WTC11 (cell line): Measurements from ENCODE around the gene MCFD2.

Source experiments
- CREM ChIP-seq: sonication (generic); formaldehyde crosslinking; IDR thresholded peaks from 2 replicates; pipeline ENCODE4 v1.8.1; 2022; ENCODE audit warnings: mild to moderate bottlenecking, missing genetic modification reagents, moderate library complexity
- CTCF ChIP-seq: fragments of 200-600 bp; IDR thresholded peaks from 2 replicates; pipeline ENCODE4 v1.8.0; 2022; ENCODE audit warnings: antibody characterized with exemption
- TCF7 ChIP-seq: sonication (generic); formaldehyde crosslinking; IDR thresholded peaks from 2 replicates; pipeline ENCODE4 v1.8.0; 2022; ENCODE audit warnings: mild to moderate bottlenecking, low read depth, missing genetic modification reagents, moderate library complexity
- USF1 ChIP-seq: sonication (generic); formaldehyde crosslinking; IDR thresholded peaks from 2 replicates; pipeline ENCODE4 v1.8.0; 2022; ENCODE audit warnings: mild to moderate bottlenecking, missing genetic modification reagents
- ZNF138 ChIP-seq: sonication (generic); formaldehyde crosslinking; conservative IDR thresholded peaks from 2 replicates; pipeline ENCODE4 v1.8.1; 2022; ENCODE audit warnings: mild to moderate bottlenecking, moderate library complexity, missing genetic modification reagents
- ZNF317 ChIP-seq: sonication (generic); formaldehyde crosslinking; IDR thresholded peaks from 2 replicates; pipeline ENCODE4 v1.8.1; 2023; ENCODE audit warnings: low read depth, mild to moderate bottlenecking, moderate library complexity, missing genetic modification reagents, borderline replicate concordance

GRCh38 chr2:46909150-46909549 is 6.5 kb downstream of the MCFD2 start:
- TF ChIP-seq CTCF: no peak
- TF ChIP-seq ZNF138 (CRISPR knock-in tag): no peak
- no peak for TF ChIP-seq TCF7 (CRISPR knock-in tag)
- TF ChIP-seq CREM: no peak
- no peak for TF ChIP-seq ZNF317 (CRISPR knock-in tag)
- TF ChIP-seq USF1 (CRISPR knock-in tag): no peak
